ENCODE results near the gene IL19. TPM values are rescaled to one million over a fixed set of nuclear protein-coding genes. Genes with fewer than 3 reads are reported as not detected.
"Not testable (repeated sequence)": the region's sequence is repeated elsewhere in the genome, so short reads cannot be mapped to it uniquely, and the experiment has no call there.

Gene IL19
- total RNA-seq, 1 donor from 2014 or later = not detected

- DNase-seq (ENCODE audit: low read depth, low spot score) = no peak
Observed at GRCh38 chr1:206739411-206740076, 31.0 kb upstream of the IL19 start.

DNA sequence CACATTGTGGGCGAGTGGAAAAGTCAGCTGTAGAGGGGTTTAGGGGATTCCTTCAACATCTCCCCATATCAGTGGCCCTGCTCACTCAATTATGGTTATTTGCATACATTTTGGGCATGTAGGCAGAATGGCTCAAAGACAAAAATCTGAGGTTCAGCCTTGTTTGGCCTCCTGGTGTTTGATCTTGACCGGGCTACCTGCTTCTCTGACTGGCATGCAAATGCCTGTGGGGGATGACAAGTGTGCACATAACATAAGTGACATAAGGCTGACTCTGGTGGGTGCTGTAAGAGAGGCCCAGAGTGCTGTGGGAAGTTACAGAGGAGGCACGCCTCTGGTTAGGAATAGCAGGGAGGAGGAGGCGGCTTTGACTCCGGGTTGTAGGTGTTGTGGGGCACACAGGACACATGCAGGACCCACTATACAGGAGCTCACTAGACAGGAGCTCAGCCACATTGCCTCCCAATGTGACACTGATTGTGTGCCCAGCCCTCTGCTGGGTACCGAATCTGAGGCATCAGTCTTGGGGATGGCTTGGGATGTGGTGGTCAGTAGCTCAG, 29.4 kb upstream of the IL19 start:
- DNase-seq (ENCODE audit: low read depth, low spot score) = no peak

DNA sequence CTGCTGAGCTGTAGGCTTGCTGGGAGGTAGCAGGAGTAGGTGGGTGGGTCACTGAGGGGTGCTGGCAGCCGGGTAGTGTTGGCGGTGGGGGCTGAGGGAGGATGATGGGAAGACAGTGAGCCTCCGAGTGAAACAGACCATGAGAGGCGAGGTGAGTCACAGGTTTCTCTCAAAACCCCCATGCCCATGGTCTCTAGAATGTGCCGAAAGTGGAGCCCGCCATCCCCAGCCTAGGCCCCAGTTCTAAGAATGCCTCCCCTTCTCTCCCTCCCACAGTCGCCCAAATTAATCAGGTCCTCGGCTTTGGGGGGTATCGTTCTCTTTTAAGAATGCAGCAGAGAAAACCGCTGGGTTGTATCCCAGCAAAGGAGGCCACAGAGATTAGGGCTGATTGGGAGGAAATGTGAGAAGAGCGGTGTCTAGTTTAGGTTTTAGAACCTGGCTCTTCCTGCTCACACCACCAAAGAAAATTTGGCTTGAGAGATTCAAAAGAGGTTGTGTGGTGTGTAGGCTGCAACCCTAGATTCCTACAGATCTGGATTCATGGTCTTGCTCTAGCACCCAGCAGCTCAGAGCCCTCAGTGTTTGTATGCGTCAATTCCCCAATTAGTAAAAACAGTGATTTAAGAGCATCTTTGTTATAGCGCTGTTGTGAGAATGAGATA, 27.7 kb upstream of the IL19 start:
- no peak for DNase-seq (ENCODE audit: low read depth, low spot score)

DNA sequence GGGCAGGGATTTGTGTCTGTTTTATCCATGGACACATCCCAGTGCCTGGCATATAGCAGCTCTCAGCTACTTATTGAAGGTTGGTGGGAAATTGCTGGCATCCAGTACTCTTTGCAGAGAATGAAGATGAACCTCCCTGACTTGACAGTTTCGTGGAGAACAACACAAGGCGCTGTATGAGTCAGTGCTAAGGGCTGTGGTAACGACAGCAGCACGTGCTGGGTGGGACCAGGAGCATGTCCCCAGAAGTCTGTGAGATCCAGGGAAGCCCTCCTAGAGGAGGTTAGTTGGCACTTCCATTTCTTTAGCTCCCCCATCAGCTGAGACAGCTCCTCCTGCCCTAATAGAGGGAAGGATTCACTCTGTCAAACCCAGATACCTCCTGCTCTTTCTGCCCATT, 25.9 kb upstream of the IL19 start:
- DNase-seq (ENCODE audit: low read depth, low spot score) = no peak

DNA sequence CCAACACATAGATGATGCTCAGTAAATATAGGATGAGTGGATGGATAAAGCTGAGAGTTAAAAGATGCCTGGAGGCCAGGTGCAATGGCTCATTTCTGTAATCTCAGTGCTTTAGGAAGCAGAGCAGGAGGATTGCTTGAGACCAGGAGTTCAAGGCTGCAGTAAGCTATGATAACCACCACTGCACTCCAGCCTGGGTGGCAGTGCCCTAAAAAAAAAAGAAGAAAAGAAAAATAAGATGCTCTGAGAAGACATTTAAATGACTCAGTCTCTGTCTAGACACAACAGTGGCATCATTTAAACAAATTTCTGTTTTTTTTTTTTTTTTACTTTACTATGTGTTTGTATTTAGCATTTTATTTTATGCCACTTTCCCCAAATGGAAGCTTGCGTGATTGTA, 25.3 kb upstream of the IL19 start:
- DNase-seq (ENCODE audit: low read depth, low spot score) = no peak

- DNase-seq (ENCODE audit: low read depth, low spot score) = no peak
Observed at GRCh38 chr1:206748348-206749030, 22.1 kb upstream of the IL19 start.

GRCh38 chr1:206751891-206752290, 18.7 kb upstream of the IL19 start:
- no peak for DNase-seq (ENCODE audit: low read depth, low spot score)

DNA sequence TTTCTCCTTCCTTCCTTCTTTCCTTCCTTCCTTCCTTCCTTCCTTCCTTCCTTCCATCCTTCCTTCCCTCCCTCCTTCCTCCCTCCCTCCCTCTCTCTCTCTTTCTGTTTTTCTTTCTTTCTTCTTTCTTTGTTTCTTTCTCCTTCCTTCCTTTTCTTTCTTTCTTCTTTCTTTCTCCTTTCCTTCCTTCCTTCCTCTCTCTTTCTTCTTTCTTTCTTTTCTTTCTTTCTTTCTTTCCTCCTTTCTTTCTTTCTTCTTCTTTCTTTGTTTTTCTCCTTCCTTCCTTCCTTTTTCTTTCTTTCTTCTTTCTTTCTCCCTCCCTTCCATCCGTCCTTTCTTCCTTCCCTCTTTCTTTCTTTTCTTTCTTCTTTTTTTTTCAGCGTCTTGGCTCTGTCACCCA, 18.1 kb upstream of the IL19 start:
- no peak for DNase-seq (ENCODE audit: low read depth, low spot score)

- DNase-seq (ENCODE audit: low read depth, low spot score) = no peak
Observed at GRCh38 chr1:206753141-206753540, 17.4 kb upstream of the IL19 start.

DNA sequence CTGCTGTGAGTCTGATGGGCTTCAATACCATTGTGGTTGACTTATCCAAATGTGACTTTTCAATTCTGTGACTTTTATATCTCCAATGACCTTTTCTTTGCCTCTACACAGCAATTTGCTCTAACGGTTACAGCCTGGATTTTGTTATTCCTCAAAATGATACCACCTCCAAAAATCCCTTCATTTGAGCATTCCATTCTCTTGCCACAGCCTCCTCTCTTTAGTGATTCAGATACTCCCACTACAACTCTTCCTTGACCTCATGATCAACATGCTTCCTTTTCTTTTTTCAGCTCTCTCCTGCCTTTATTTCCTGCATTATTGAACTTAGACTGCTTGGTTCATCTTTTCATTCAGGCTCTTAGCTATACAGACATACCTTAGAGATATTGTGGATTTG, 16.6 kb upstream of the IL19 start:
- DNase-seq (ENCODE audit: low read depth, low spot score) = no peak

- DNase-seq (ENCODE audit: low read depth, low spot score) = no peak
Observed at GRCh38 chr1:206757524-206758266, 12.9 kb upstream of the IL19 start.

- DNase-seq (ENCODE audit: low read depth, low spot score) = no peak
Observed at GRCh38 chr1:206760590-206760989, 10.0 kb upstream of the IL19 start.

DNA sequence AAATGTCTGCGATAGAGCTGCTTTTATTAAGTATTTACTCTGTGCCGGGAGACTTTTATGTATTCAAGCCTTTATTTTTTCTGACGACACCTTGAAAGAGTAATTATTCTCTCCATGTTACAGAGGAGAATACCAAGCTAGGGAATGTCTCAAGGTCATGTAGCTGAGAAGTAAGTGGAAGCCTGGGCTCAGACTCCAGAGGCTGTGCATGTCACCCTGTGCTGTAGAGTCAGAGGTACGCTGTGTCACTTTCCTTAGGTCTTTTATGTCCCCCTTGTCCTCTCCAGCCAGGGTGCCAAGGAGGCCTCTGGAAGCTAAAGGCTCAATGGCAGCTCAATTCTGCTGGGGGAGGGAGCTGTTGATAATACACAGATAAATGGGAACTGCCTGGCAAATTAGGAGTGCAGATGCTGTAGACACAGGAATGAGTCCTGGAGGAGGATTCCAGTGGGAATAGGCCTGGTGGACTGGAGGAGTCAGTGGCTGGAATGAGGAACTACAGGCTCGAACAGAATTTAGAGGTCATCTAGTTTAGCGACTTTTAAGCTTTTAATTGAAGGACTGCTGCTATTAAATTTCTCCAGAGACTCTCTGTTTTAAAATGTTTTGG, 9.3 kb upstream of the IL19 start:
- DNase-seq (ENCODE audit: low read depth, low spot score) = no peak

- DNase-seq (ENCODE audit: low read depth, low spot score) = not testable (repeated sequence)
Observed at GRCh38 chr1:206762741-206763364, 7.7 kb upstream of the IL19 start.

- DNase-seq (ENCODE audit: low read depth, low spot score) = not testable (repeated sequence)
Observed at GRCh38 chr1:206765771-206766170, 4.8 kb upstream of the IL19 start.

- DNase-seq (ENCODE audit: low read depth, low spot score) = no peak
Observed at GRCh38 chr1:206766251-206766856, 4.2 kb upstream of the IL19 start.

DNA sequence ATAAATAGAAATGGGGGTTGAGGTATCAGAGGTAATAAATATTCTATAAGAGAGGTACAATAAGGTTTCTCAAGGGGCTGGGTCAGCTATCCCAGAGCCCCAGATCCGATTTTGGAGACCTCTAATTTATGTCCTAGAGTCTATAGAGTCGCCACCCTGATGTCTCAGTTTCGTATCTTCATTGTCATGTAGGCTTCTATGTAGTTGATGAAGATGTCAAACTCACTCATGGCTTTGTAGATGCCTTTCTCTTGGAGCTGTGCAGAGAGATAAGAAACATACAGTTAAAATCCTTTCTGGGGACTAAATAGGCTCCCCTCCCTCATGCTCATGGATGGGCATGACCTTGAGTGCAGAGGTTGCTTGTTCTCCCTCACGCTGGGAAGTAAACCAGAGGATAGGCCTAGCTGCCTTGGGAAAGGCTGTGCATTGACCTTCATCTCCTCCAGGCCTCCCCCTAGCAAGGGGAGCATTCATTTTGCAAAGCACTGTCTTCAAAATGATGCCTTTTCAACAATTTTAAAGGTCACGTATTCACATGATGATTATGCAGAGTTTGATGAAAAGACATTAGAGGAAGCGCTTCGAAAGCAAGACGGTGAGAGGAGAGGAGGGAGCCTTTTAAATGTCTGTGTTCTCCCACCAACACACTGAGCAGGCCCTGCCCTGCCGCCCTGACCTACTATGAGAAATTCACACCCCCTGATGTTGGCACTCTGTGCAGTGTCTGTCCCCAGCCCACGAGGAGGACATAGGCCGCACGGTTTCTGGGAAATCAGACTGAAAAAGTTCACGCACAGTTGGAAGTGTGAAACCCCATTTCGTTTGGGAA, 1.9 kb upstream of the IL19 start:
- DNase-seq (ENCODE audit: low read depth, low spot score) = no peak

GRCh38 chr1:206769304-206769731, 1.3 kb upstream of the IL19 start:
- DNase-seq (ENCODE audit: low read depth, low spot score) = no peak

- DNase-seq (ENCODE audit: low read depth, low spot score) = no peak
Observed at GRCh38 chr1:206771338-206771692, 742 bp downstream of the IL19 start.

All from pulmonary artery endothelial cell (primary cell).